ENCODE measurements around the gene CES4A.
A peak's percentile ranks its signal among the peaks of the same experiment; 100 is the strongest.
"Not testable (repeated sequence)": the region's sequence is repeated elsewhere in the genome, so short reads cannot be mapped to it uniquely, and the experiment has no call there.

The CES4A gene

GRCh38 chr16:66968847-66969246, 19.5 kb upstream of the CES4A start:
- no peak for TF ChIP-seq CTCF (conservative IDR thresholded peaks at IDR 0.05; ENCODE audit: low read depth, low read length)
- H3K4me3 ChIP-seq (ENCODE audit: low read depth, low read length) = no peak overlapping the region
- no peak for DNase-seq (ENCODE audit: low read depth)

GRCh38 chr16:66970775-66971720, 17.3 kb upstream of the CES4A start:
- no peak for TF ChIP-seq CTCF (conservative IDR thresholded peaks at IDR 0.05; ENCODE audit: low read depth, low read length)
- DNase-seq (ENCODE audit: low read depth) = peak; percentile 67
- no peak overlapping the region for H3K4me3 ChIP-seq (ENCODE audit: low read depth, low read length)

- no peak for TF ChIP-seq CTCF (conservative IDR thresholded peaks at IDR 0.05; ENCODE audit: low read depth, low read length)
- DNase-seq (ENCODE audit: low read depth) = no peak
- no peak overlapping the region for H3K4me3 ChIP-seq (ENCODE audit: low read depth, low read length)
Measured at GRCh38 chr16:66972983-66973382, 15.4 kb upstream of the CES4A start.

- H3K4me3 ChIP-seq (ENCODE audit: low read depth, low read length) = no peak overlapping the region
- no peak for DNase-seq (ENCODE audit: low read depth)
- no peak for TF ChIP-seq CTCF (conservative IDR thresholded peaks at IDR 0.05; ENCODE audit: low read depth, low read length)
Measured at GRCh38 chr16:66973716-66974115, 14.7 kb upstream of the CES4A start.

GRCh38 chr16:66974156-66974931, 14.0 kb upstream of the CES4A start:
- H3K4me3 ChIP-seq (ENCODE audit: low read depth, low read length); DNase-seq (ENCODE audit: low read depth): not testable (repeated sequence)

- not testable (repeated sequence) for H3K4me3 ChIP-seq (ENCODE audit: low read depth, low read length); DNase-seq (ENCODE audit: low read depth)
Measured at GRCh38 chr16:66974932-66975246, 13.5 kb upstream of the CES4A start.

GRCh38 chr16:66975302-66975893, 13.0 kb upstream of the CES4A start:
- H3K4me3 ChIP-seq (ENCODE audit: low read depth, low read length) = no peak overlapping the region
- no peak for TF ChIP-seq CTCF (conservative IDR thresholded peaks at IDR 0.05; ENCODE audit: low read depth, low read length)
- no peak for DNase-seq (ENCODE audit: low read depth)

Measured in choroid plexus epithelial cell (primary cell).